VCaP (cell line): ENCODE data around the gene TPRG1.

Experiments
- H3K27ac ChIP-seq: fragments of 450-650 bp; 2 replicates; pipeline ENCODE4 v1.5.1; 2017
- TF ChIP-seq, protein P1 (sequence below): fragments of 450-650 bp; conservative IDR thresholded peaks from 2 replicates; pipeline ENCODE4 v1.5.1; 2017; ENCODE audit warnings: mild to moderate bottlenecking, moderate library complexity

The TPRG1 gene

GRCh38 chr3:189186101-189186500, 14.3 kb downstream of the TPRG1 start:
- TF ChIP-seq, protein P1, sequence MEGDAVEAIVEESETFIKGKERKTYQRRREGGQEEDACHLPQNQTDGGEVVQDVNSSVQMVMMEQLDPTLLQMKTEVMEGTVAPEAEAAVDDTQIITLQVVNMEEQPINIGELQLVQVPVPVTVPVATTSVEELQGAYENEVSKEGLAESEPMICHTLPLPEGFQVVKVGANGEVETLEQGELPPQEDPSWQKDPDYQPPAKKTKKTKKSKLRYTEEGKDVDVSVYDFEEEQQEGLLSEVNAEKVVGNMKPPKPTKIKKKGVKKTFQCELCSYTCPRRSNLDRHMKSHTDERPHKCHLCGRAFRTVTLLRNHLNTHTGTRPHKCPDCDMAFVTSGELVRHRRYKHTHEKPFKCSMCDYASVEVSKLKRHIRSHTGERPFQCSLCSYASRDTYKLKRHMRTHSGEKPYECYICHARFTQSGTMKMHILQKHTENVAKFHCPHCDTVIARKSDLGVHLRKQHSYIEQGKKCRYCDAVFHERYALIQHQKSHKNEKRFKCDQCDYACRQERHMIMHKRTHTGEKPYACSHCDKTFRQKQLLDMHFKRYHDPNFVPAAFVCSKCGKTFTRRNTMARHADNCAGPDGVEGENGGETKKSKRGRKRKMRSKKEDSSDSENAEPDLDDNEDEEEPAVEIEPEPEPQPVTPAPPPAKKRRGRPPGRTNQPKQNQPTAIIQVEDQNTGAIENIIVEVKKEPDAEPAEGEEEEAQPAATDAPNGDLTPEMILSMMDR = no peak
- H3K27ac ChIP-seq = no peak overlapping the region

DNA sequence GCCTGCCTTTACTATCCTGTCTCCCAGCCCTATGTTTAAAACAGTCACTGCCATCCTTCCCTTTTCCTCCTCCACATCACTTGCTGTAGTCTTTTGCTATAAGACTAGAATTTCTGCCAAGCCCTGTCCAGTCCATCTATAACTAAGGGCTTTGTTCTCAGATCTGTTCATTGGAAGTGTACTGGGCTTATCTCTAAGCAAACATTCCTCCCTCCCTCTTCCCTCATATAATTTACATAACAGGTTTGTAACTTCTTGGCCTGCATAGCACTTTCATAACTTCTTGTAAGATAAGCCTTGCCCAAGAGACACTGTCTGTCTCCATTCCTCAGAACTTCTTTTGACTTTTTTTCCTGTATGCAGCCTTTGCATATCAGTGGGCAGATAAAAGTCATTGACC, 16.7 kb downstream of the TPRG1 start:
- peak overlapping the region; percentile 69 for H3K27ac ChIP-seq
- TF ChIP-seq, protein P1 = no peak

- TF ChIP-seq, protein P1 = no peak
- H3K27ac ChIP-seq = no peak overlapping the region
Observed at GRCh38 chr3:189192725-189193124, 21.0 kb downstream of the TPRG1 start.

GRCh38 chr3:189195302-189195701, 23.5 kb downstream of the TPRG1 start:
- TF ChIP-seq, protein P1 = 0 out of 2 replicates have a peak, but pooled peaks have one; percentile 6
- no peak overlapping the region for H3K27ac ChIP-seq

DNA sequence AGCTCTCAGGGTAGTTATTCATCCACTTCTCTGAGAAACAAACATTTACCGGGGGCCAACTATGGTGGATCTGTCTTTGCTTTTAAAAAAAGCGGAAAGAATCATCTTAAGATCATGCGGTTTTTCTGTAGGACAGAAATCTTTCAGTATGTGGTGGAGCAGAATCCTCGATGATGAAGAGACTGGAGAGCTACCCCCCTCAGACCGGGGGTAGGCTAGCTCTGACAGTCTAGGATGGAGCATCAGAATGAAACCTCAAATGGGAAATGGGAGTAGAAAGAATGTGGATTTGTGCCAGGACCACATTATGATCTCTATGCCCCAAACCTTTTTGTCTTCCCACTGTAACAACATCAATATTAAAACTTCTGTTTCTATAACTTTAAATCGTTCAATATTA, 30.3 kb downstream of the TPRG1 start:
- H3K27ac ChIP-seq = no peak overlapping the region
- TF ChIP-seq, protein P1 = no peak

- TF ChIP-seq, protein P1 = no peak
- H3K27ac ChIP-seq = no peak overlapping the region
Observed at GRCh38 chr3:189202583-189202982, 30.8 kb downstream of the TPRG1 start.

- no peak overlapping the region for H3K27ac ChIP-seq
- TF ChIP-seq, protein P1 = no peak
Observed at GRCh38 chr3:189204167-189204866, 32.5 kb downstream of the TPRG1 start.
